ENCODE data around the gene EPG5.

Gene EPG5

GRCh38 chr18:45957100-45957499, 10.0 kb downstream of the EPG5 start:
- H3K27me3 ChIP-seq (ENCODE audit: insufficient read depth, low read length, poor library complexity), result no peaks in the 10 kb centered on the region
- H3K36me3 ChIP-seq (ENCODE audit: insufficient read depth, low read length), result peaks cover 42% of the 10 kb centered on the region
- no peaks in the 10 kb centered on the region for H3K9me3 ChIP-seq (ENCODE audit: insufficient read depth, low read length, severe bottlenecking)
- no peak for DNase-seq
- no peak for ATAC-seq (ENCODE audit: insufficient read depth, low read depth)
- H3K4me1 ChIP-seq (ENCODE audit: insufficient read depth, low read length), result peaks cover 8% of the 10 kb centered on the region
- no peak overlapping the region for H3K27ac ChIP-seq (ENCODE audit: low read length)
- H4K20me1 ChIP-seq (ENCODE audit: insufficient read depth, low read length), result peaks cover 16% of the 10 kb centered on the region; the same call in 1 of the 2 replicates
- no peak overlapping the region for H2AFZ ChIP-seq (ENCODE audit: low read depth, low read length)
- no peak overlapping the region for H3K9ac ChIP-seq (ENCODE audit: low read depth, low read length)
- no peak overlapping the region for H3K4me3 ChIP-seq (ENCODE audit: low read depth in 1 of 2, low read length in 2 of 2)
- TF ChIP-seq CTCF (IDR thresholded peaks at IDR 0.05; ENCODE audit: borderline replicate concordance, extremely low read depth, low read length, poor library complexity, severe bottlenecking) (no peak), EZH2 (IDR thresholded peaks at IDR 0.05; ENCODE audit: borderline replicate concordance, low read depth, low read length, severe bottlenecking) (no peak)
- no peak overlapping the region for H3K4me2 ChIP-seq (ENCODE audit: insufficient read depth, low read length)
- peaks cover 45% of the 10 kb centered on the region for H3K79me2 ChIP-seq (ENCODE audit: insufficient read depth, low read length)

GRCh38 chr18:45954070-45954934, 12.8 kb downstream of the EPG5 start:
- no peak overlapping the region for H3K27ac ChIP-seq (ENCODE audit: low read length)
- peaks cover 25% of the 10 kb centered on the region for H3K79me2 ChIP-seq (ENCODE audit: insufficient read depth, low read length)
- H4K20me1 ChIP-seq (ENCODE audit: insufficient read depth, low read length), result peaks cover 9% of the 10 kb centered on the region; the same call in 1 of the 2 replicates
- H3K4me3 ChIP-seq (ENCODE audit: low read depth in 1 of 2, low read length in 2 of 2), result no peak overlapping the region
- no peak overlapping the region for H3K4me2 ChIP-seq (ENCODE audit: insufficient read depth, low read length)
- no peak for TF ChIP-seq EZH2 (IDR thresholded peaks at IDR 0.05; ENCODE audit: borderline replicate concordance, low read depth, low read length, severe bottlenecking)
- TF ChIP-seq CTCF (IDR thresholded peaks at IDR 0.05; ENCODE audit: borderline replicate concordance, extremely low read depth, low read length, poor library complexity, severe bottlenecking), result no peak
- no peaks in the 10 kb centered on the region for H3K4me1 ChIP-seq (ENCODE audit: insufficient read depth, low read length)
- DNase-seq, result no peak
- no peaks in the 10 kb centered on the region for H3K27me3 ChIP-seq (ENCODE audit: insufficient read depth, low read length, poor library complexity)
- no peaks in the 10 kb centered on the region for H3K9me3 ChIP-seq (ENCODE audit: insufficient read depth, low read length, severe bottlenecking)
- H3K9ac ChIP-seq (ENCODE audit: low read depth, low read length), result no peak overlapping the region
- H3K36me3 ChIP-seq (ENCODE audit: insufficient read depth, low read length), result peaks cover 65% of the 10 kb centered on the region
- no peak overlapping the region for H2AFZ ChIP-seq (ENCODE audit: low read depth, low read length)
- ATAC-seq (ENCODE audit: insufficient read depth, low read depth), result no peak

GRCh38 chr18:45951016-45951714, 16.0 kb downstream of the EPG5 start:
- Histone ChIP-seq H3K9me3 (ENCODE audit: insufficient read depth, low read length, severe bottlenecking) (no peaks in the 10 kb centered on the region), H3K9ac (ENCODE audit: low read depth, low read length) (no peak overlapping the region), H3K4me3 (ENCODE audit: low read depth in 1 of 2, low read length in 2 of 2) (no peak overlapping the region), H3K4me1 (ENCODE audit: insufficient read depth, low read length) (no peaks in the 10 kb centered on the region), H4K20me1 (ENCODE audit: insufficient read depth, low read length) (0 out of 2 replicates have a peak, but pooled peaks cover 3% of the 10 kb centered on the region), H3K27ac (ENCODE audit: low read length) (no peak overlapping the region), H3K27me3 (ENCODE audit: insufficient read depth, low read length, poor library complexity) (no peaks in the 10 kb centered on the region), H3K4me2 (ENCODE audit: insufficient read depth, low read length) (no peak overlapping the region), H3K36me3 (ENCODE audit: insufficient read depth, low read length) (peaks cover 92% of the 10 kb centered on the region), H2AFZ (ENCODE audit: low read depth, low read length) (no peak overlapping the region), H3K79me2 (ENCODE audit: insufficient read depth, low read length) (peaks cover 5% of the 10 kb centered on the region)
- DNase-seq (no peak), ATAC-seq (ENCODE audit: insufficient read depth, low read depth) (no peak)
- TF ChIP-seq CTCF (IDR thresholded peaks at IDR 0.05; ENCODE audit: borderline replicate concordance, extremely low read depth, low read length, poor library complexity, severe bottlenecking), result no peak
- no peak for TF ChIP-seq EZH2 (IDR thresholded peaks at IDR 0.05; ENCODE audit: borderline replicate concordance, low read depth, low read length, severe bottlenecking)

All from DND-41 (cell line).